Right lobe of liver (tissue), 6 donors: ENCODE data around the gene PPP1R26. TPM values are rescaled to one million over a fixed set of nuclear protein-coding genes. Genes with fewer than 3 reads are reported as not detected.

Experiments used
- ATAC-seq, 4 donors: fragments of 200-7000 bp; cut with Tn5 transposase; one replicate each; pipeline ENCODE4 v1.9.1; 2020; ENCODE audit warnings: mild to moderate bottlenecking in 4 of 4, moderate library complexity in 4 of 4
- DNase-seq, 3 donors: peaks; one replicate each; pipeline ENCODE4 v3.0.0-alpha.2; 2020
- H3K27ac ChIP-seq, 3 donors: fragments of 200-600 bp; one replicate each; pipeline ENCODE4 v1.8.0; 2022
- H3K27me3 ChIP-seq, 2 donors: fragments of 200-600 bp; one replicate each; pipeline ENCODE4 v1.8.0; 2022
- H3K36me3 ChIP-seq, 4 donors: fragments of 200-600 bp; sonication (generic) in 1 of 4; one replicate each; pipeline versions ENCODE4 v1.5.1 to v1.8.0; 2017 to 2022; ENCODE audit warnings: control low read depth in 1 of 4
- H3K4me1 ChIP-seq, 4 donors: fragments of 200-600 bp; sonication (generic) in 1 of 4; one replicate each; pipeline versions ENCODE4 v1.5.1 to v1.8.0; 2017 to 2022; ENCODE audit warnings: control low read depth in 1 of 4
- H3K4me3 ChIP-seq, 3 donors: fragments of 200-600 bp; one replicate each; pipeline ENCODE4 v1.8.0; 2022
- H3K9me3 ChIP-seq, 4 donors: fragments of 200-600 bp; sonication (generic) in 1 of 4; one replicate each; pipeline versions ENCODE4 v1.5.1 to v1.8.0; 2017 to 2022; ENCODE audit warnings: control low read depth in 1 of 4
- POLR2A ChIP-seq: fragments of 450-650 bp; IDR thresholded peaks from one replicate; pipeline ENCODE4 v1.6.1; 2017; ENCODE audit warnings: antibody characterized with exemption, mild to moderate bottlenecking
- WGBS: methylation state at CpG from one replicate; pipeline ENCODE4 v1.1.6; 2018; ENCODE audit warnings: low coverage, low lambda C conversion rate; ENCODE audit not compliant: insufficient coverage; ENCODE audit errors: missing lambda C conversion rate; 5-methylcytosine and 5-hydroxymethylcytosine counted together
- intact Hi-C, 2 donors: fragments of 100-400 bp; cut with DNase I; formaldehyde crosslinking; loops; one replicate each; pipeline versions ENCODE4 v1.11.2 to v1.14.1; 2022
- total RNA-seq, 6 experiments: library from RNA; depleted of rRNA in 2 of 6; stranded (reverse); fragments of >200 nt in 2 of 6; fragmentation: NEBNext Ultra II Directional in 3 of 6; extraction: Animal tissue kit (Norgen Biotek cat#: 25700) in 3 of 6; gene quantifications; one replicate each; pipeline versions ENCODE4 v1.1.0 to v1.2.4, GENCODE V29; 2016 to 2023
- TF ChIP-seq, protein P1 (sequence below), 4 donors: fragments of 200-600 bp in 3 of 4; fragments of 450-650 bp in 1 of 4; IDR thresholded peaks; one replicate each; pipeline versions ENCODE4 v1.5.1 to v1.8.0; 2016 to 2022; ENCODE audit warnings: antibody characterized with exemption in 4 of 4, mild to moderate bottlenecking in 2 of 4
- donor health status: DM: no; HTN: yes; CAD: no.
- donor health status: DM: no; HTN: no; CAD: no.
- donor health status: DM: no; HTN: no; CAD: no.
- donor health status: DM: no; HTN: yes; CAD: no.
- donor health status: DM: no; HTN: yes; CAD: no.

PPP1R26 gene
- total RNA-seq, 6 experiments from 2014 or later = 5.1 to 9.0 (median 7.7) TPM

DNA sequence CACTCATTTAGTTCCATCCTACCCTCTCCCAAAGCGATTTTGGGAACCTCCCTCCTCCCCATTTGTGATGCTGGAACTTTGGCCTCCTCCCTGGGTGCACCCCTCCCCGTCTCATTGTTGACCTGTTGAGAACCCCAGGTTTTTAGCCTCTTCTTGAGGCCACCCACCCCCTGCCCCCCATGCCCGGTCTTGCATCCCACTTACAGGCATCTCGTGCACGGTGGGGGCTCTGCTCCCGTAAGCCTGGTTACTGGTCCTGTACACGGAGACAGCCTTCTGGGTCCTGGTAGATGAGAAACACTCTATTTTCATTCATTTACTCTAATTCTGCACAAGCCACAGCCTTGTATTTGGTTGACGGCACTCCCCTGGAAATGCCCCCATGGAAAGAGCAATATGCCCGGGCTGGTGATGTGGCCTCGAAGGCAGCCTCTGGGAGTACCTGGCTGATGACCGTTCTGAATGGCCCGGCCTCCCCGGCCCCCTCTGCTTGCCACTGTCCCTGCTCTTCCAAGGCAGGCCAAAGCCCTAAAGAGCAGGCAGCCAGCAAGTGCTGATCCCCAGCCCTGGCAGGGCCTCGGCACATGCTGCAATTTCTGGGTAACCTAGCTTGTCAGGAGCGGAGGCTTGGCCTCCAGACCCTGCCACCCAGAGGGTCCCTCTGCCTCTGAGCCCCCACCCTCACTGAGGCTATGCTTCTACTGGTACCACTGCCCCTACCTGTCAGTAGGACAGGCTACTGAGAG lies 19.0 kb downstream of the PPP1R26 start:
- H3K27ac ChIP-seq = no peak overlapping the region
- 88% methylated on average over 14 of the region's 15 CpGs for WGBS
- H3K9me3 ChIP-seq = no peaks in the 10 kb centered on the region
- H3K4me3 ChIP-seq = no peak overlapping the region
- TF ChIP-seq, protein P1, sequence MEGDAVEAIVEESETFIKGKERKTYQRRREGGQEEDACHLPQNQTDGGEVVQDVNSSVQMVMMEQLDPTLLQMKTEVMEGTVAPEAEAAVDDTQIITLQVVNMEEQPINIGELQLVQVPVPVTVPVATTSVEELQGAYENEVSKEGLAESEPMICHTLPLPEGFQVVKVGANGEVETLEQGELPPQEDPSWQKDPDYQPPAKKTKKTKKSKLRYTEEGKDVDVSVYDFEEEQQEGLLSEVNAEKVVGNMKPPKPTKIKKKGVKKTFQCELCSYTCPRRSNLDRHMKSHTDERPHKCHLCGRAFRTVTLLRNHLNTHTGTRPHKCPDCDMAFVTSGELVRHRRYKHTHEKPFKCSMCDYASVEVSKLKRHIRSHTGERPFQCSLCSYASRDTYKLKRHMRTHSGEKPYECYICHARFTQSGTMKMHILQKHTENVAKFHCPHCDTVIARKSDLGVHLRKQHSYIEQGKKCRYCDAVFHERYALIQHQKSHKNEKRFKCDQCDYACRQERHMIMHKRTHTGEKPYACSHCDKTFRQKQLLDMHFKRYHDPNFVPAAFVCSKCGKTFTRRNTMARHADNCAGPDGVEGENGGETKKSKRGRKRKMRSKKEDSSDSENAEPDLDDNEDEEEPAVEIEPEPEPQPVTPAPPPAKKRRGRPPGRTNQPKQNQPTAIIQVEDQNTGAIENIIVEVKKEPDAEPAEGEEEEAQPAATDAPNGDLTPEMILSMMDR (IDR thresholded peaks at IDR 0.05) = no peak
- TF ChIP-seq POLR2A = no peak
- DNase-seq (peak in 2 of 3 donors; percentile 46), ATAC-seq (no peak)
- peaks cover 0 to 14% (median 3%) of the 10 kb centered on the region in 4 donors for H3K4me1 ChIP-seq
- H3K27me3 ChIP-seq = no peaks in the 10 kb centered on the region
- intact Hi-C loops = no loop called here
- peaks cover 0 to 6% (median 2%) of the 10 kb centered on the region in 4 donors for H3K36me3 ChIP-seq

DNA sequence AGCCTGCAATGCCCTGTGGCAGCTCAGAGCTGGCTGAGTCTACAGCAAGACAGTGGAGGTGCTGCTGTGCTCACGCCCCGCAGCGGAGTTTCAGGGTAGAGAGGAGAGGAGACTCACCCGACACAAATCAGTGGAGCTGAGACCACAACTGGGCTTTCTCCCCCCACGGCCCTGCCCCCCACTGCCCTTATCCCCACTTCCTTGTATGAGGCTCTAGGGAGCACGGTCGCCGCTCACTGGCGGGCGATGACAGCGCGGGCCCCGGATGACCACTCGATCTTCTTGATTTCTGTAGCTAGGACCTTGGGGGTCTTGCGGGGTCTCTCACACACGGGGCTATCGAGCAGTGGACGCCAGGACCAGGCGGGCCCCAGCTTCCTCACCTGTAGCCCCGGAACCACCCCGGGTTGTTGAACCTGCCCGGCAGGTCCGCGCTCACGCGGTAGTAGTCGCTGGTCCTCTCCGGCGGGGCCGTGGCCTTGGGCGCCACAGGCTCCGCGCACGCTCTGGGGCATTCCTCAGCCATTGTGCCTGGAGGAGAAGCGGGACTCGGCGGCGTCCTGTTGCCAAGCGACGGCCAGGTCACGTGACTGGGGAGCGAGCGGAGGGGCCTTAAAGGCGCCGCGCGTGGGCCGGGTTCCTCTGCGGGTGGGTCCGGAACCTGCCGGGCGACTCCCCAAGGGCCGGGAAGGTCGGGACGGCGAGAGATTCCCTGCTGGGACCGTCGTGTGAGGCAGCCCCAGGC lies 19.9 kb downstream of the PPP1R26 start:
- ATAC-seq (peak; percentile 80 to 86 (median 82)), DNase-seq (peak; percentile 96 to 98 (median 98))
- WGBS = 1% methylated on average over 14 of the region's 58 CpGs
- TF ChIP-seq POLR2A = no peak
- TF ChIP-seq, protein P1 (IDR thresholded peaks at IDR 0.05) = no peak
- H3K9me3 ChIP-seq = no peaks in the 10 kb centered on the region
- peak overlapping the region; percentile 93 to 97 (median 95) for H3K4me3 ChIP-seq
- peaks cover 0 to 14% (median 8%) of the 10 kb centered on the region in 4 donors for H3K36me3 ChIP-seq
- H3K27me3 ChIP-seq = no peaks in the 10 kb centered on the region
- H3K27ac ChIP-seq = peak overlapping the region; percentile 49 to 66 (median 60)
- intact Hi-C loops = no loop called here
- peaks cover 0 to 14% (median 3%) of the 10 kb centered on the region in 4 donors for H3K4me1 ChIP-seq

DNA sequence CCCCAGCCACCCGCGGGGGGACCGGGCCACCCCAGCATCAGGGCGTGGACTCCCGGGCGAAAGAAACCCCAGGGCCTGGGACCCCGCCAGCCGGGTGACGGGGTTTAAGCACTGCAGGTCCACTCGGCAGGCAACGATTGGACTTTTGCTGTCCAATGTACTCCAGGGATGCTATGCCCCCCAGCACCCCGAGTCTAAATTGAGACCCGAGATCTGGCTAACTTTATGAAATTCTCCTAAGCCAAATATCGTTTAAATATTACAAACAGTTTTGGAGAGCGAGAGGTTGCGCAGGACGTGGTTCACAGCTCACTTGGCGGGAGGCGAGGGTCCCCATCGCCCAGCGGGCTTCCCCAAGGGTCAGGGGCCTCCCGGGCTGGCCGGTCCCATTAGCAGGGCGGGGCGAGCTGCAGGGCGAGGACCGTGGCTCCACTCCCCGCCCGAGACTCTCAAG lies 20.5 kb downstream of the PPP1R26 start:
- intact Hi-C loops = no loop called here
- H3K27ac ChIP-seq = peak overlapping the region; percentile 49 to 66 (median 60)
- no peaks in the 10 kb centered on the region for H3K27me3 ChIP-seq
- H3K36me3 ChIP-seq = peaks cover 0 to 14% (median 8%) of the 10 kb centered on the region in 4 donors
- TF ChIP-seq, protein P1 (IDR thresholded peaks at IDR 0.05) = no peak
- no peak for TF ChIP-seq POLR2A
- H3K9me3 ChIP-seq = no peaks in the 10 kb centered on the region
- no peak for DNase-seq
- peaks cover 0 to 14% (median 3%) of the 10 kb centered on the region in 4 donors for H3K4me1 ChIP-seq
- peak overlapping the region; percentile 93 to 97 (median 95) for H3K4me3 ChIP-seq
- ATAC-seq = peak; percentile 28 to 44 (median 30)
- WGBS = 0% methylated on average over 5 of the region's 29 CpGs

- peak within 1 kb of the TSS; percentile 56 to 66 (median 60) for H3K27ac ChIP-seq
- intact Hi-C loops = no loop called here
- 0% methylated on average over 18 of the region's 92 CpGs for WGBS
- H3K4me1 ChIP-seq = peaks cover 0 to 14% (median 3%) of the 10 kb centered on the region in 4 donors
- H3K9me3 ChIP-seq = no peaks in the 10 kb centered on the region
- DNase-seq (peak; percentile 91 to 92 (median 91)), ATAC-seq (peak; percentile 89 to 96 (median 93))
- peak within 1 kb of the TSS; percentile 93 to 97 (median 95) for H3K4me3 ChIP-seq
- TF ChIP-seq, protein P1 (IDR thresholded peaks at IDR 0.05) = peak; percentile 79 to 97 (median 93)
- TF ChIP-seq POLR2A = peak; percentile 59
- peaks cover 0 to 14% (median 8%) of the 10 kb centered on the region in 4 donors for H3K36me3 ChIP-seq
- no peaks in the 10 kb centered on the region for H3K27me3 ChIP-seq
These were observed 21.1 kb downstream of the PPP1R26 start, which contains the start of gene MRPS2 for GRCh38 chr9:135500525-135501260. Gene MRPS2, plus strand, starts transcription at chr9:135500682. Its CDS starts 29 bp downstream, at chr9:135500711.
